Right lobe of liver (tissue), 6 donors: ENCODE measurements around the gene GID8. TPM values are rescaled to one million over a fixed set of nuclear protein-coding genes. Genes with fewer than 3 reads are reported as not detected.

ENCODE experiments used
- ATAC-seq, 4 donors: fragments of 200-7000 bp; cut with Tn5 transposase; one replicate each; pipeline ENCODE4 v1.9.1; 2020; ENCODE audit warnings: mild to moderate bottlenecking in 4 of 4, moderate library complexity in 4 of 4
- DNase-seq, 3 donors: peaks; one replicate each; pipeline ENCODE4 v3.0.0-alpha.2; 2020
- H3K27ac ChIP-seq, 3 donors: fragments of 200-600 bp; one replicate each; pipeline ENCODE4 v1.8.0; 2022
- H3K27me3 ChIP-seq, 2 donors: fragments of 200-600 bp; one replicate each; pipeline ENCODE4 v1.8.0; 2022
- H3K36me3 ChIP-seq, 4 donors: fragments of 200-600 bp; sonication (generic) in 1 of 4; one replicate each; pipeline versions ENCODE4 v1.5.1 to v1.8.0; 2017 to 2022; ENCODE audit warnings: control low read depth in 1 of 4
- H3K4me1 ChIP-seq, 4 donors: fragments of 200-600 bp; sonication (generic) in 1 of 4; one replicate each; pipeline versions ENCODE4 v1.5.1 to v1.8.0; 2017 to 2022; ENCODE audit warnings: control low read depth in 1 of 4
- H3K4me3 ChIP-seq, 3 donors: fragments of 200-600 bp; one replicate each; pipeline ENCODE4 v1.8.0; 2022
- H3K9me3 ChIP-seq, 4 donors: fragments of 200-600 bp; sonication (generic) in 1 of 4; one replicate each; pipeline versions ENCODE4 v1.5.1 to v1.8.0; 2017 to 2022; ENCODE audit warnings: control low read depth in 1 of 4
- CTCF ChIP-seq, 4 donors: fragments of 200-600 bp in 3 of 4; fragments of 450-650 bp in 1 of 4; IDR thresholded peaks; one replicate each; pipeline versions ENCODE4 v1.5.1 to v1.8.0; 2016 to 2022; ENCODE audit warnings: antibody characterized with exemption in 4 of 4, mild to moderate bottlenecking in 2 of 4
- POLR2A ChIP-seq: fragments of 450-650 bp; IDR thresholded peaks from one replicate; pipeline ENCODE4 v1.6.1; 2017; ENCODE audit warnings: antibody characterized with exemption, mild to moderate bottlenecking
- WGBS: methylation state at CpG from one replicate; pipeline ENCODE4 v1.1.6; 2018; ENCODE audit warnings: low coverage, low lambda C conversion rate; ENCODE audit not compliant: insufficient coverage; ENCODE audit errors: missing lambda C conversion rate; 5-methylcytosine and 5-hydroxymethylcytosine counted together
- intact Hi-C, 2 donors: fragments of 100-400 bp; cut with DNase I; formaldehyde crosslinking; loops; one replicate each; pipeline versions ENCODE4 v1.11.2 to v1.14.1; 2022
- total RNA-seq, 6 experiments: library from RNA; depleted of rRNA in 2 of 6; stranded (reverse); fragments of >200 nt in 2 of 6; fragmentation: NEBNext Ultra II Directional in 3 of 6; extraction: Animal tissue kit (Norgen Biotek cat#: 25700) in 3 of 6; gene quantifications; one replicate each; pipeline versions ENCODE4 v1.1.0 to v1.2.4, GENCODE V29; 2016 to 2023
- donor health status: DM: no; HTN: yes; CAD: no.
- donor health status: DM: no; HTN: no; CAD: no.
- donor health status: DM: no; HTN: no; CAD: no.
- donor health status: DM: no; HTN: yes; CAD: no.
- donor health status: DM: no; HTN: yes; CAD: no.

The GID8 gene
- total RNA-seq, 6 experiments from 2014 or later: 12.6 to 18.9 (median 15.1) TPM

- DNase-seq: peak; percentile 86 to 98 (median 97)
- Histone ChIP-seq H3K36me3 (peaks cover 0 to 23% (median 10%) of the 10 kb centered on the region in 4 donors), H3K4me3 (peak overlapping the region; percentile 16 to 67 (median 61)), H3K4me1 (peaks cover 0 to 32% (median 10%) of the 10 kb centered on the region in 4 donors), H3K27me3 (no peaks in the 10 kb centered on the region), H3K9me3 (no peaks in the 10 kb centered on the region), H3K27ac (peak overlapping the region; percentile 75 to 96 (median 88))
- intact Hi-C loops: no loop called here
- TF ChIP-seq POLR2A: peak; percentile 81
- no peak for TF ChIP-seq CTCF (IDR thresholded peaks at IDR 0.05)
- WGBS: 43% methylated on average over 2 of the region's 23 CpGs
- peak; percentile 62 to 78 (median 70) for ATAC-seq
Measured at GRCh38 chr20:62955519-62956386, 17.8 kb downstream of the GID8 start.

GRCh38 chr20:62956387-62957135 is 18.6 kb downstream of the GID8 start:
- Histone ChIP-seq H3K9me3 (no peaks in the 10 kb centered on the region), H3K4me3 (peak overlapping the region; percentile 16 to 52 (median 29)), H3K36me3 (peaks cover 0 to 24% (median 10%) of the 10 kb centered on the region in 4 donors), H3K27ac (peak overlapping the region; percentile 10 to 96 (median 88)), H3K27me3 (no peaks in the 10 kb centered on the region), H3K4me1 (peaks cover 0 to 32% (median 10%) of the 10 kb centered on the region in 4 donors)
- intact Hi-C loops: no loop called here
- no peak for TF ChIP-seq CTCF (IDR thresholded peaks at IDR 0.05)
- TF ChIP-seq POLR2A: no peak
- DNase-seq (peak in 1 of 3 donors; percentile 57), ATAC-seq (no peak)
- WGBS: 63% methylated on average over 4 of the region's 25 CpGs

- peak in 1 of 3 donors; percentile 58 for DNase-seq
- no peak for TF ChIP-seq CTCF (IDR thresholded peaks at IDR 0.05)
- TF ChIP-seq POLR2A: no peak
- no peaks in the 10 kb centered on the region for H3K27me3 ChIP-seq
- 95% methylated on average over 17 of the region's 36 CpGs for WGBS
- no peaks in the 10 kb centered on the region for H3K9me3 ChIP-seq
- no peak for ATAC-seq
- no peak overlapping the region for H3K27ac ChIP-seq
- intact Hi-C loops: no loop called here
- H3K36me3 ChIP-seq: peaks cover 0 to 33% (median 11%) of the 10 kb centered on the region in 4 donors
- H3K4me3 ChIP-seq: no peak overlapping the region
- H3K4me1 ChIP-seq: peaks cover 0 to 32% (median 6%) of the 10 kb centered on the region in 4 donors
Measured at GRCh38 chr20:62957136-62958117, 19.5 kb downstream of the GID8 start.
